BLaER1 treated with 17β-estradiol and CSF1 and Interleukin-3, amounts not matched to agents 10 nM and 100 nM (cell line): ENCODE results near the gene HHIPL1.

Experiments used
- H3K27ac ChIP-seq, 11 experiments: shearing (Covaris generic); formaldehyde crosslinking; 2 replicates each; pipeline ENCODE4 v1.8.1; 2022
- H3K27me3 ChIP-seq, 11 experiments: shearing (Covaris generic); formaldehyde crosslinking; 2 replicates each; pipeline ENCODE4 v1.8.1; 2022
- H3K36me3 ChIP-seq, 11 experiments: shearing (Covaris generic); formaldehyde crosslinking; 2 replicates each; pipeline ENCODE4 v1.8.1; 2022
- H3K4me1 ChIP-seq, 10 experiments: shearing (Covaris generic); formaldehyde crosslinking; 2 replicates each; pipeline ENCODE4 v1.8.1; 2022
- H3K4me2 ChIP-seq, 11 experiments: shearing (Covaris generic); formaldehyde crosslinking; 2 replicates each; pipeline ENCODE4 v1.8.1; 2022
- H3K4me3 ChIP-seq, 10 experiments: shearing (Covaris generic); formaldehyde crosslinking; 2 replicates each; pipeline ENCODE4 v1.8.1; 2022
- H3K9ac ChIP-seq, 11 experiments: shearing (Covaris generic); formaldehyde crosslinking; 2 replicates each; pipeline ENCODE4 v1.8.1; 2022
- H3K9me3 ChIP-seq, 11 experiments: shearing (Covaris generic); formaldehyde crosslinking; replicated peaks in 1 of 11; 2 replicates each; pipeline ENCODE4 v1.8.1; 2022
- H4K20me1 ChIP-seq, 11 experiments: shearing (Covaris generic); formaldehyde crosslinking; 2 replicates each; pipeline ENCODE4 v1.8.1; 2022
- Cebpa-rat ChIP-seq, 11 experiments: shearing (Covaris generic); IDR thresholded peaks; 2 replicates each; pipeline ENCODE4 v1.8.1; 2022

The HHIPL1 gene

GRCh38 chr14:99600232-99600888 is 44.6 kb upstream of the HHIPL1 start:
- Histone ChIP-seq H4K20me1 (peaks cover 0 to 67% (median 16%) of the 10 kb centered on the region in 11 experiments; a peak in 13 of 22 replicates), H3K27ac (no peak overlapping the region), H3K9me3 (no peaks in the 10 kb centered on the region), H3K4me3 (no peak overlapping the region), H3K4me1 (peaks cover 44 to 84% (median 82%) of the 10 kb centered on the region in 10 experiments), H3K9ac (peak overlapping the region in 1 of 11 experiments; percentile 82; a peak in 1 of 22 replicates), H3K36me3 (no peaks in the 10 kb centered on the region; a peak in 1 of 22 replicates), H3K4me2 (peak overlapping the region in 10 of 11 experiments; percentile 7 to 100 (median 92); a peak in 18 of 22 replicates), H3K27me3 (peaks cover 0 to 4% (median 0%) of the 10 kb centered on the region in 11 experiments; a peak in 1 of 22 replicates)
- TF ChIP-seq Cebpa-rat (IDR thresholded peaks at IDR 0.05) = no peak

GRCh38 chr14:99601361-99601831 is 43.5 kb upstream of the HHIPL1 start:
- Histone ChIP-seq H3K27ac (no peak overlapping the region), H3K9me3 (no peaks in the 10 kb centered on the region), H4K20me1 (peaks cover 0 to 72% (median 17%) of the 10 kb centered on the region in 11 experiments; a peak in 14 of 22 replicates), H3K9ac (peak overlapping the region in 5 of 11 experiments; percentile 8 to 82 (median 33); a peak in 7 of 22 replicates), H3K4me2 (peak overlapping the region; percentile 82 to 100 (median 94)), H3K4me3 (no peak overlapping the region; a peak in 1 of 20 replicates), H3K4me1 (peaks cover 41 to 84% (median 82%) of the 10 kb centered on the region in 10 experiments), H3K27me3 (peaks cover 0 to 4% (median 0%) of the 10 kb centered on the region in 11 experiments; a peak in 1 of 22 replicates), H3K36me3 (no peaks in the 10 kb centered on the region; a peak in 1 of 22 replicates)
- TF ChIP-seq Cebpa-rat (IDR thresholded peaks at IDR 0.05) = no peak

GRCh38 chr14:99602054-99602787 is 42.7 kb upstream of the HHIPL1 start:
- peak overlapping the region; percentile 10 to 83 (median 74); a peak in 18 of 22 replicates for H3K9ac ChIP-seq
- TF ChIP-seq Cebpa-rat (IDR thresholded peaks at IDR 0.05) = no peak
- peak overlapping the region; percentile 82 to 100 (median 94) for H3K4me2 ChIP-seq
- H4K20me1 ChIP-seq = peaks cover 0 to 67% (median 17%) of the 10 kb centered on the region in 11 experiments; a peak in 14 of 22 replicates
- H3K4me1 ChIP-seq = peaks cover 34 to 80% (median 78%) of the 10 kb centered on the region in 10 experiments
- no peaks in the 10 kb centered on the region; a peak in 1 of 22 replicates for H3K36me3 ChIP-seq
- peak overlapping the region in 3 of 11 experiments; percentile 7 to 46 (median 26); a peak in 3 of 22 replicates for H3K27ac ChIP-seq
- no peaks in the 10 kb centered on the region for H3K9me3 ChIP-seq
- peak overlapping the region; percentile 25 to 94 (median 86); a peak in 18 of 20 replicates for H3K4me3 ChIP-seq
- peaks cover 0 to 4% (median 0%) of the 10 kb centered on the region in 11 experiments; a peak in 1 of 22 replicates for H3K27me3 ChIP-seq

- Histone ChIP-seq H3K27ac (peak overlapping the region in 2 of 11 experiments; percentile 46 to 63; a peak in 2 of 22 replicates), H3K4me1 (peaks cover 33 to 73% (median 72%) of the 10 kb centered on the region in 10 experiments), H3K9ac (peak overlapping the region in 10 of 11 experiments; percentile 11 to 83 (median 74); a peak in 17 of 22 replicates), H3K27me3 (peaks cover 0 to 4% (median 0%) of the 10 kb centered on the region in 11 experiments; a peak in 1 of 22 replicates), H3K4me3 (peak overlapping the region; percentile 67 to 94 (median 86); a peak in 19 of 20 replicates), H3K9me3 (no peaks in the 10 kb centered on the region), H3K4me2 (peak overlapping the region; percentile 82 to 100 (median 94)), H3K36me3 (no peaks in the 10 kb centered on the region; a peak in 1 of 22 replicates), H4K20me1 (peaks cover 0 to 66% (median 17%) of the 10 kb centered on the region in 11 experiments; a peak in 14 of 22 replicates)
- no peak for TF ChIP-seq Cebpa-rat (IDR thresholded peaks at IDR 0.05)
Observed at GRCh38 chr14:99602788-99603415, 42.0 kb upstream of the HHIPL1 start.

GRCh38 chr14:99603471-99604277 is 41.3 kb upstream of the HHIPL1 start, which contains the start of gene CCDC85C:
TSS of gene CCDC85C (minus strand) at chr14:99604207. CDS start at chr14:99603959, 248 bp downstream.
- Histone ChIP-seq H3K27me3 (peaks cover 0 to 4% (median 0%) of the 10 kb centered on the region in 11 experiments; a peak in 1 of 22 replicates), H3K4me2 (peak within 1 kb of the TSS; percentile 92 to 100 (median 97)), H3K4me3 (peak within 1 kb of the TSS; percentile 77 to 94 (median 88)), H4K20me1 (peaks cover 0 to 60% (median 17%) of the 10 kb centered on the region in 11 experiments; a peak in 14 of 22 replicates), H3K27ac (peak within 1 kb of the TSS; percentile 58 to 92 (median 90); a peak in 20 of 22 replicates), H3K4me1 (peaks cover 33 to 66% (median 64%) of the 10 kb centered on the region in 10 experiments), H3K9me3 (no peaks in the 10 kb centered on the region), H3K36me3 (no peaks in the 10 kb centered on the region; a peak in 1 of 22 replicates), H3K9ac (peak within 1 kb of the TSS; percentile 80 to 95 (median 91))
- TF ChIP-seq Cebpa-rat (IDR thresholded peaks at IDR 0.05) = no peak

GRCh38 chr14:99604278-99604765 is 40.6 kb upstream of the HHIPL1 start:
- Histone ChIP-seq H3K4me2 (peak overlapping the region; percentile 79 to 97 (median 95)), H3K9me3 (no peaks in the 10 kb centered on the region), H3K36me3 (no peaks in the 10 kb centered on the region; a peak in 1 of 22 replicates), H3K27me3 (peaks cover 0 to 4% (median 0%) of the 10 kb centered on the region in 11 experiments; a peak in 1 of 22 replicates), H3K4me3 (peak overlapping the region; percentile 77 to 94 (median 88)), H3K9ac (peak overlapping the region; percentile 80 to 95 (median 91)), H3K4me1 (peaks cover 33 to 60% (median 58%) of the 10 kb centered on the region in 10 experiments), H4K20me1 (peaks cover 0 to 54% (median 17%) of the 10 kb centered on the region in 11 experiments; a peak in 14 of 22 replicates), H3K27ac (peak overlapping the region; percentile 58 to 92 (median 90); a peak in 20 of 22 replicates)
- no peak for TF ChIP-seq Cebpa-rat (IDR thresholded peaks at IDR 0.05)

- Histone ChIP-seq H3K36me3 (no peaks in the 10 kb centered on the region; a peak in 1 of 22 replicates), H3K4me3 (peak overlapping the region; percentile 77 to 94 (median 88)), H3K27ac (peak overlapping the region; percentile 58 to 92 (median 90); a peak in 20 of 22 replicates), H3K9ac (peak overlapping the region; percentile 80 to 95 (median 91)), H3K9me3 (no peaks in the 10 kb centered on the region), H4K20me1 (peaks cover 0 to 49% (median 17%) of the 10 kb centered on the region in 11 experiments; a peak in 14 of 22 replicates), H3K27me3 (peaks cover 0 to 4% (median 0%) of the 10 kb centered on the region in 11 experiments; a peak in 1 of 22 replicates), H3K4me2 (peak overlapping the region; percentile 79 to 97 (median 95)), H3K4me1 (peaks cover 33 to 54% (median 52%) of the 10 kb centered on the region in 10 experiments)
- no peak for TF ChIP-seq Cebpa-rat (IDR thresholded peaks at IDR 0.05)
Observed at GRCh38 chr14:99604766-99605298, 40.1 kb upstream of the HHIPL1 start.
